K562 (cell line): Measurements from ENCODE around the gene TADA1. TPM values are rescaled to one million over a fixed set of nuclear protein-coding genes. Genes with fewer than 3 reads are reported as not detected.
A peak's percentile ranks its signal among the peaks of the same experiment; 100 is the strongest.

Source experiments
- ATAC-seq: fragments of 200-7000 bp; cut with Tn5 transposase; 3 replicates; pipeline ENCODE4 v1.9.1; 2020; ENCODE audit warnings: moderate library complexity
- BruUV-seq: library from RNA; stranded (reverse); fragments of 400-500 nt; replicated peaks from 2 replicates; lab custom pipeline; 2021; lab: Mats Ljungman, UMichigan
- CTCF ChIA-PET: fragments of 300-600 bp; formaldehyde crosslinking; extraction: SDS; loops from one replicate; lab custom pipeline; 2021; ENCODE audit warnings: low intra/inter-chr PET ratio; lab: Yijun Ruan, JAX
- POLR2A ChIA-PET: fragments of 300-600, 350-650 bp; sonication (Branson Sonifier 250); formaldehyde crosslinking; extraction: SDS; loops from one replicate; lab custom pipeline; 2021; ENCODE audit warnings: antibody characterized with exemption, inconsistent platforms; lab: Yijun Ruan, JAX
- DNase-seq, 4 experiments: peaks; one replicate each; pipeline versions ENCODE4 v3.0.0 to v3.0.0-alpha.2; 2011 to 2018; ENCODE audit warnings: low spot score in 3 of 4, mixed read lengths in 3 of 4; ENCODE audit errors: extremely low read depth in 1 of 4
- FAIRE-seq: peaks from 2 replicates; lab custom pipeline; 2011; peaks lifted over from hg19 to GRCh38; lab: Jason Lieb, UNC
- H2AFZ ChIP-seq: 2 replicates; pipeline ENCODE4 v1.6.0; 2011; ENCODE audit warnings: low read depth, low read length, control low read depth, inconsistent platforms
- H3K27ac ChIP-seq: fragments of 200-600 bp; 3 replicates; pipeline ENCODE4 v1.8.0; 2011; ENCODE audit warnings: low read depth, mild to moderate bottlenecking, control low read depth, inconsistent platforms, low read length, moderate library complexity, mixed read lengths; ENCODE audit errors: extremely low read depth
- H3K27me3 ChIP-seq, 2 experiments: fragments of 300-600 bp in 1 of 2; 2 replicates in 1 of 2; 3 replicates in 1 of 2; pipeline versions ENCODE4 v1.6.0 to v1.8.0; 2011; ENCODE audit warnings: inconsistent platforms in 2 of 2, low read length in 2 of 2, mild to moderate bottlenecking in 1 of 2, mixed read lengths in 1 of 2, moderate library complexity in 1 of 2; ENCODE audit not compliant: control insufficient read depth in 2 of 2, insufficient read depth in 2 of 2
- H3K36me3 ChIP-seq: fragments of 300-600 bp; 3 replicates; pipeline ENCODE4 v1.8.0; 2011; ENCODE audit warnings: mild to moderate bottlenecking, low read length, inconsistent platforms; ENCODE audit not compliant: control insufficient read depth, insufficient read depth
- H3K4me1 ChIP-seq, 2 experiments: fragments of 200-600 bp in 1 of 2; replicated peaks in 1 of 2; 2 replicates in 1 of 2; 3 replicates in 1 of 2; pipeline versions ENCODE4 v1.5.1 to v1.8.0; 2011; ENCODE audit warnings: inconsistent platforms in 2 of 2, low read length in 2 of 2, mild to moderate bottlenecking in 1 of 2, mixed read lengths in 1 of 2, moderate library complexity in 1 of 2; ENCODE audit not compliant: control insufficient read depth in 2 of 2, insufficient read depth in 2 of 2
- H3K4me2 ChIP-seq: 2 replicates; pipeline ENCODE4 v1.6.1; 2011; ENCODE audit warnings: low read length, control low read depth, inconsistent platforms, mixed read lengths; ENCODE audit not compliant: insufficient read depth
- H3K4me3 ChIP-seq: fragments of 200-600 bp; sonication (generic), shearing (Covaris generic); 2 replicates; pipeline ENCODE4 v1.5.1; 2016; ENCODE audit warnings: control low read depth, inconsistent platforms
- H3K79me2 ChIP-seq: fragments of 200-600 bp; 3 replicates; pipeline ENCODE4 v1.8.0; 2011; ENCODE audit warnings: low read length, inconsistent platforms; ENCODE audit not compliant: control insufficient read depth, insufficient read depth
- H3K9ac ChIP-seq, 2 experiments: 2 replicates each; pipeline versions ENCODE4 v1.6.0 to v1.6.1; 2011; ENCODE audit warnings: low read depth in 2 of 2, low read length in 2 of 2, control low read depth in 1 of 2, inconsistent platforms in 1 of 2, mild to moderate bottlenecking in 1 of 2, mixed read lengths in 1 of 2; ENCODE audit not compliant: insufficient read depth in 1 of 2
- H3K9me1 ChIP-seq: one replicate; pipeline ENCODE4 v1.6.0; 2011; ENCODE audit warnings: inconsistent platforms, mild to moderate bottlenecking, low read length, moderate library complexity; ENCODE audit not compliant: control insufficient read depth, insufficient read depth
- H3K9me3 ChIP-seq: replicated peaks from 2 replicates; pipeline ENCODE4 v1.5.1; 2011; ENCODE audit warnings: low read depth, low read length, inconsistent platforms; ENCODE audit not compliant: control insufficient read depth, insufficient read depth
- H4K20me1 ChIP-seq: replicated peaks from 2 replicates; pipeline ENCODE4 v1.6.1; 2011; ENCODE audit warnings: low read length, inconsistent platforms, mixed read lengths; ENCODE audit not compliant: control insufficient read depth, insufficient read depth
- BRD9 ChIP-seq: fragments of 450-650 bp; IDR thresholded peaks from 2 replicates; pipeline ENCODE4 v1.6.1; 2018; ENCODE audit warnings: low read depth; ENCODE audit not compliant: partially characterized antibody
- CREB3L1 ChIP-seq: fragments of 450-650 bp; IDR thresholded peaks from 2 replicates; pipeline ENCODE4 v1.6.1; 2014; ENCODE audit warnings: low read depth, mild to moderate bottlenecking, moderate library complexity, borderline replicate concordance
- ESRRA ChIP-seq: fragments of 450-650 bp; IDR thresholded peaks from 2 replicates; pipeline ENCODE4 v1.6.1; 2014; ENCODE audit warnings: low read depth, mild to moderate bottlenecking, moderate library complexity, borderline replicate concordance
- HMG20A ChIP-seq: fragments of 450-650 bp; formaldehyde crosslinking; conservative IDR thresholded peaks from 2 replicates; pipeline ENCODE4 v1.4.0; 2020; ENCODE audit warnings: mild to moderate bottlenecking, mixed read lengths
- KDM2B ChIP-seq: fragments of 250-450 bp; sonication (Bioruptor Pico); IDR thresholded peaks from 2 replicates; pipeline ENCODE4 v1.8.0; 2021; ENCODE audit warnings: mild to moderate bottlenecking, moderate library complexity
- TFE3 ChIP-seq: fragments of 450-650 bp; formaldehyde crosslinking; IDR thresholded peaks from 2 replicates; pipeline ENCODE4 v1.4.0; 2020; ENCODE audit warnings: mild to moderate bottlenecking, mixed read lengths
- ZBTB17 ChIP-seq: fragments of 450-650 bp; formaldehyde crosslinking; IDR thresholded peaks from 2 replicates; pipeline ENCODE4 v1.4.0; 2020; ENCODE audit warnings: mild to moderate bottlenecking
- ZNF24 ChIP-seq: fragments of 450-650 bp; IDR thresholded peaks from 2 replicates; pipeline ENCODE4 v1.6.1; 2016
- ZNF407 ChIP-seq: fragments of 450-650 bp; IDR thresholded peaks from 2 replicates; pipeline ENCODE4 v1.6.1; 2016; ENCODE audit warnings: low read depth
- WGBS: fragments of 100-300 bp; shearing (Covaris generic); methylation state at CpG from one replicate; pipeline ENCODE4 v1.1.6; 2016; ENCODE audit warnings: low coverage, mixed read lengths; ENCODE audit not compliant: insufficient coverage; ENCODE audit errors: missing lambda C conversion rate; 5-methylcytosine and 5-hydroxymethylcytosine counted together
- in situ Hi-C: fragments of 300-500 bp; cut with MboI; formaldehyde crosslinking; loops from 4 replicates; pipeline ENCODE4 v1.15.0; 2018; ENCODE audit warnings: inconsistent platforms, mixed read lengths
- intact Hi-C: fragments of 100-400 bp; cut with micrococcal nuclease; formaldehyde crosslinking; loops from 2 replicates; pipeline ENCODE4 v1.14.2; 2022
- polyA plus RNA-seq, 8 experiments: library from polyadenylated mRNA; depleted of rRNA in 4 of 8; stranded (reverse) in 5 of 8; unstranded in 3 of 8; fragments of >200 nt; fragmentation: Nextera tagmentation in 2 of 8; fragmentation: Illumina TruSeq in 1 of 8; extraction: Ambion mirVana in 2 of 8; extraction: Trizol in 1 of 8; gene quantifications; 2 replicates each; pipeline versions ENCODE4 v1.2.1 to v1.2.3, GENCODE V29; 2011 to 2014; ENCODE audit warnings: inconsistent platforms in 1 of 8, missing spikeins in 1 of 8
- total RNA-seq, 7 experiments: library from RNA; depleted of rRNA in 6 of 7; stranded (reverse); fragments of >200 nt in 6 of 7; fragmentation: Illumina TruSeq in 2 of 7; extraction: Trizol in 2 of 7; gene quantifications; 2 replicates each; pipeline versions ENCODE4 v1.2.1 to v1.2.3, GENCODE V29; 2011 to 2021; ENCODE audit warnings: low replicate concordance in 1 of 7

TADA1 gene
- total and polyA plus RNA-seq, 9 of the 15 experiments (the other 6 are each of a cell fraction or from before 2014, with no cell fraction given), result 15.9 to 76.5 (median 28.7) TPM

- Histone ChIP-seq H3K4me2 (peak within 1 kb of the TSS; percentile 94), H3K4me3 (peak within 1 kb of the TSS; percentile 58)
- in situ Hi-C loops, result no loop called here
- TF ChIP-seq ZNF24, result no peak
- TF ChIP-seq ZNF407, result no peak
- TF ChIP-seq CREB3L1, result peak; percentile 82; the same call in 1 of the 2 replicates
- no peak for TF ChIP-seq HMG20A (CRISPR knock-in tag)
- peak; percentile 60; the same call in 1 of the 2 replicates for TF ChIP-seq ESRRA
- TF ChIP-seq KDM2B, result no peak
- peak; percentile 70; the same call in 1 of the 2 replicates for TF ChIP-seq ZBTB17 (CRISPR knock-in tag)
- TF ChIP-seq BRD9, result no peak
- no peak for TF ChIP-seq TFE3 (CRISPR knock-in tag)
Measured at GRCh38 chr1:166838766-166839599, 37.1 kb downstream of the TADA1 start, which contains the start of gene POGK. Gene POGK, plus strand, starts transcription at chr1:166839475. Its CDS starts 1,482 bp downstream, at chr1:166840957.

More at GRCh38 chr1:166838766-166839599, 37.1 kb downstream of the TADA1 start, which contains the start of gene POGK:
- Histone ChIP-seq H3K9ac (peak within 1 kb of the TSS; percentile 86 to 97), H3K9me3 (no peaks in the 10 kb centered on the region), H3K9me1 (no peaks in the 10 kb centered on the region), H3K27ac (peak within 1 kb of the TSS; percentile 83), H2AFZ (peak within 1 kb of the TSS; percentile 97), H4K20me1 (peaks cover 16% of the 10 kb centered on the region; the same call in 1 of the 2 replicates), H3K79me2 (peaks cover 29% of the 10 kb centered on the region), H3K4me1 (peaks cover 20 to 26% of the 10 kb centered on the region in 2 experiments), H3K27me3 (no peaks in the 10 kb centered on the region), H3K36me3 (peaks cover 34% of the 10 kb centered on the region)
- FAIRE-seq, result peak; percentile 48
- peak; percentile 97 for ATAC-seq
- WGBS, result 1% methylated on average over 32 of the region's 63 CpGs
- DNase-seq, result peak; percentile 93 to 95 (median 94)
- CTCF ChIA-PET, result no interaction called here
- POLR2A ChIA-PET, result interaction anchor here (0.6 to 2.0 kb wide), 14 partner anchors 10 to 1003 kb away, joined by 3 to 10 read pairs (median 4); partner anchors contain the start of gene TADA1
- intact Hi-C loops, result no loop called here
- BruUV-seq, result TSS peak; percentile 94
